ENCODE data around the gene PI4KA. TPM values are rescaled to one million over a fixed set of nuclear protein-coding genes. Genes with fewer than 3 reads are reported as not detected.

The PI4KA gene
- polyA plus RNA-seq, 1 donor from 2014 or later, result 42.2 TPM

DNA sequence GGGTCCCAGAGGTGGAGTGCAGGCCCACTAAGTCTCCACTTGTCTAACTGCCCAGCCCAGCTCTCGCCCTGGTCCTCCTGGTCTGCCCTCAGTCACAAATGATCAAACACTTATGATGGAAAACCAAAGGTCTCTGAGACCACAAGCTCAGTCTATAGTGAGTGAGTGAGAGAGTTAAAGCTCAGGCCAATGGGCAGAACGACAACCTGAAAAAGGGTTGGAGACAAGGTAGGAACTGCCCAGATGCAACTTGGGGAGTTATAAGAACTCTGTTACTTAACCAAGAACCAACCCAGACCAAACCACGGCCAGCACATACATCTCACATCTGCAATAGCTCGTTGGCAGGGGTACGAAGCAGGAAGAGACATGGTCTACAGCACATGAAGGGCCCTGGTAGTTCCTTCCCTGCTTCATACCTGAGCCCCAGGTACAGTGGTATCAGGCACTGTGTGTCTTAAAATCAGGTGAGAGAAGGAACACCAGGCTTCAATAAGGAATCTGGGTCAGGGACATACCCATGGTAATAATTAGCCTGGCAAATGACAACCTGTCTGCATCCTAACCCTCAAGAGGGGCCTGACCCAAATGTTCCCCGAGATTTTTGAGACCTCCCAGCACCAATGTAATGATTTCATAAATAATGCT, 48.9 kb downstream of the PI4KA start:
- Histone ChIP-seq H3K27me3 (ENCODE audit: insufficient read depth, low read depth, low read length) (no peaks in the 10 kb centered on the region), H2AFZ (ENCODE audit: low read depth, low read length) (no peak overlapping the region), H3K79me2 (replicated peaks; ENCODE audit: insufficient read depth, low read length) (no peaks in the 10 kb centered on the region), H3K9me2 (ENCODE audit: insufficient read depth, low read length) (no peaks in the 10 kb centered on the region), H3K27ac (ENCODE audit: low read length) (no peak overlapping the region), H3K9me3 (ENCODE audit: low read length) (no peaks in the 10 kb centered on the region), H3K9ac (ENCODE audit: low read length) (no peak overlapping the region), H3K4me2 (ENCODE audit: low read length) (no peak overlapping the region), H4K20me1 (ENCODE audit: insufficient read depth) (no peaks in the 10 kb centered on the region), H3K36me3 (ENCODE audit: insufficient read depth, low read length) (peaks cover 21% of the 10 kb centered on the region), H3K4me3 (ENCODE audit: low read length) (no peak overlapping the region), H3F3A (ENCODE audit: insufficient read depth, low read length, poor library complexity, severe bottlenecking) (no peaks in the 10 kb centered on the region)
- TF ChIP-seq, protein P1, sequence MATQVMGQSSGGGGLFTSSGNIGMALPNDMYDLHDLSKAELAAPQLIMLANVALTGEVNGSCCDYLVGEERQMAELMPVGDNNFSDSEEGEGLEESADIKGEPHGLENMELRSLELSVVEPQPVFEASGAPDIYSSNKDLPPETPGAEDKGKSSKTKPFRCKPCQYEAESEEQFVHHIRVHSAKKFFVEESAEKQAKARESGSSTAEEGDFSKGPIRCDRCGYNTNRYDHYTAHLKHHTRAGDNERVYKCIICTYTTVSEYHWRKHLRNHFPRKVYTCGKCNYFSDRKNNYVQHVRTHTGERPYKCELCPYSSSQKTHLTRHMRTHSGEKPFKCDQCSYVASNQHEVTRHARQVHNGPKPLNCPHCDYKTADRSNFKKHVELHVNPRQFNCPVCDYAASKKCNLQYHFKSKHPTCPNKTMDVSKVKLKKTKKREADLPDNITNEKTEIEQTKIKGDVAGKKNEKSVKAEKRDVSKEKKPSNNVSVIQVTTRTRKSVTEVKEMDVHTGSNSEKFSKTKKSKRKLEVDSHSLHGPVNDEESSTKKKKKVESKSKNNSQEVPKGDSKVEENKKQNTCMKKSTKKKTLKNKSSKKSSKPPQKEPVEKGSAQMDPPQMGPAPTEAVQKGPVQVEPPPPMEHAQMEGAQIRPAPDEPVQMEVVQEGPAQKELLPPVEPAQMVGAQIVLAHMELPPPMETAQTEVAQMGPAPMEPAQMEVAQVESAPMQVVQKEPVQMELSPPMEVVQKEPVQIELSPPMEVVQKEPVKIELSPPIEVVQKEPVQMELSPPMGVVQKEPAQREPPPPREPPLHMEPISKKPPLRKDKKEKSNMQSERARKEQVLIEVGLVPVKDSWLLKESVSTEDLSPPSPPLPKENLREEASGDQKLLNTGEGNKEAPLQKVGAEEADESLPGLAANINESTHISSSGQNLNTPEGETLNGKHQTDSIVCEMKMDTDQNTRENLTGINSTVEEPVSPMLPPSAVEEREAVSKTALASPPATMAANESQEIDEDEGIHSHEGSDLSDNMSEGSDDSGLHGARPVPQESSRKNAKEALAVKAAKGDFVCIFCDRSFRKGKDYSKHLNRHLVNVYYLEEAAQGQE (IDR thresholded peaks at IDR 0.05; ENCODE audit: borderline replicate concordance), result no peak
- TF ChIP-seq SMC3 (conservative IDR thresholded peaks at IDR 0.05; ENCODE audit: poor library complexity), result no peak
- TF ChIP-seq EZH2 (IDR thresholded peaks at IDR 0.05; ENCODE audit: borderline replicate concordance, insufficient read depth, low read length, poor library complexity, severe bottlenecking), result no peak
- TF ChIP-seq RAD21 (conservative IDR thresholded peaks at IDR 0.05), result no peak

DNA sequence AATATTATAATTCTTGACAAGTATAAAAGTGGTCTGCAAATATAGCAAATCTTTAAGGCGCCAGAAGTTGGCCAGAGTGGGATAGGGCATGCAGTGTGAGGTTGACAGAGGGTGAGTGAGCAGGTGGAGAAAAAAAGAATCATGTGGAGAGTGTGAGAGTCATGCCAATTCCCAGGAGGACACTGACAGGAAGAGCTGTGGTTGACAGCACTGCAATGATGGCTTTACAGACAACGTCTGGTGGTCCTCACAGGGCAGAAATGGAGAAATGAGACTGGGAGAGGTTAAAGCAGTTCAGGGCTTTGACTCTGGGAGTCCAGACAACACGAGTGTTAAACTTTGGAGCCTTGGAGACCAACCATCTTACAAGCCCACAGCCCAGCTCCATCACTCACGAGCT, 49.8 kb downstream of the PI4KA start:
- Histone ChIP-seq H3K4me3 (ENCODE audit: low read length) (no peak overlapping the region), H3K36me3 (ENCODE audit: insufficient read depth, low read length) (peaks cover 21% of the 10 kb centered on the region), H2AFZ (ENCODE audit: low read depth, low read length) (no peak overlapping the region), H4K20me1 (ENCODE audit: insufficient read depth) (no peaks in the 10 kb centered on the region), H3K9me3 (ENCODE audit: low read length) (no peaks in the 10 kb centered on the region), H3K9me2 (ENCODE audit: insufficient read depth, low read length) (no peaks in the 10 kb centered on the region), H3K9ac (ENCODE audit: low read length) (no peak overlapping the region), H3K27me3 (ENCODE audit: insufficient read depth, low read depth, low read length) (no peaks in the 10 kb centered on the region), H3K4me2 (ENCODE audit: low read length) (no peak overlapping the region), H3K27ac (ENCODE audit: low read length) (no peak overlapping the region), H3K79me2 (replicated peaks; ENCODE audit: insufficient read depth, low read length) (no peaks in the 10 kb centered on the region), H3F3A (ENCODE audit: insufficient read depth, low read length, poor library complexity, severe bottlenecking) (no peaks in the 10 kb centered on the region)
- TF ChIP-seq SMC3 (conservative IDR thresholded peaks at IDR 0.05; ENCODE audit: poor library complexity), result no peak
- TF ChIP-seq, protein P2, sequence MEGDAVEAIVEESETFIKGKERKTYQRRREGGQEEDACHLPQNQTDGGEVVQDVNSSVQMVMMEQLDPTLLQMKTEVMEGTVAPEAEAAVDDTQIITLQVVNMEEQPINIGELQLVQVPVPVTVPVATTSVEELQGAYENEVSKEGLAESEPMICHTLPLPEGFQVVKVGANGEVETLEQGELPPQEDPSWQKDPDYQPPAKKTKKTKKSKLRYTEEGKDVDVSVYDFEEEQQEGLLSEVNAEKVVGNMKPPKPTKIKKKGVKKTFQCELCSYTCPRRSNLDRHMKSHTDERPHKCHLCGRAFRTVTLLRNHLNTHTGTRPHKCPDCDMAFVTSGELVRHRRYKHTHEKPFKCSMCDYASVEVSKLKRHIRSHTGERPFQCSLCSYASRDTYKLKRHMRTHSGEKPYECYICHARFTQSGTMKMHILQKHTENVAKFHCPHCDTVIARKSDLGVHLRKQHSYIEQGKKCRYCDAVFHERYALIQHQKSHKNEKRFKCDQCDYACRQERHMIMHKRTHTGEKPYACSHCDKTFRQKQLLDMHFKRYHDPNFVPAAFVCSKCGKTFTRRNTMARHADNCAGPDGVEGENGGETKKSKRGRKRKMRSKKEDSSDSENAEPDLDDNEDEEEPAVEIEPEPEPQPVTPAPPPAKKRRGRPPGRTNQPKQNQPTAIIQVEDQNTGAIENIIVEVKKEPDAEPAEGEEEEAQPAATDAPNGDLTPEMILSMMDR (IDR thresholded peaks at IDR 0.05; ENCODE audit: poor library complexity, severe bottlenecking), result no peak
- no peak for TF ChIP-seq POLR2AphosphoS5 (IDR thresholded peaks at IDR 0.05)
- TF ChIP-seq EZH2 (IDR thresholded peaks at IDR 0.05; ENCODE audit: borderline replicate concordance, insufficient read depth, low read length, poor library complexity, severe bottlenecking), result no peak
- TF ChIP-seq, protein P1 (IDR thresholded peaks at IDR 0.05; ENCODE audit: borderline replicate concordance), result no peak
- no peak for TF ChIP-seq EP300 (conservative IDR thresholded peaks at IDR 0.05; ENCODE audit: poor library complexity, severe bottlenecking)
- TF ChIP-seq RAD21 (conservative IDR thresholded peaks at IDR 0.05), result no peak
- no peak for TF ChIP-seq MXI1 (conservative IDR thresholded peaks at IDR 0.05; ENCODE audit: poor library complexity, severe bottlenecking)
- TF ChIP-seq TAF1 (IDR thresholded peaks at IDR 0.05; ENCODE audit: low read depth), result no peak
